ENCODE data around the gene ARHGAP36. TPM values are rescaled to one million over a fixed set of nuclear protein-coding genes. Genes with fewer than 3 reads are reported as not detected.

The ARHGAP36 gene
- total RNA-seq, 1 donor from 2014 or later, result not detected

- no peak for DNase-seq (ENCODE audit: low read depth in 2 of 2)
Observed at GRCh38 chrX:131072871-131073571, 14.9 kb downstream of the ARHGAP36 start.

DNA sequence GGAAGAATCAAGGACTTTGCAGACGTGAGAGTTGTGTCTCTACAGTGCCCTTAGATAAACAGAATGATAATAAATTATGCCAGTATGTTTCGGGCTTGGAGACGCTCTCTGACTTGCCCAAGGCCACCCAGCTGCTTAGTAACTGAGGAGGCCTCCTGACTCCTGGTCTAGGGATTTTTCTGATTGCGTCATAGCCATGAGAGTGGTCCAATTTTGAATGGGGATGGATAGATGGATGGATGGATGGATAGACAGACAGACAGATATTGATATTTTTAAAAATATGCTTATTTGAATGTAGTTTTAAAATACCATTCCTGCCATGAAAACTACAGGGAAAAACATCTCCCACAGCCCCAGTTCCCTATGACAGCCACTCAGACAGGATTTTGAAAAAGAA lies 15.5 kb downstream of the ARHGAP36 start:
- no peak for DNase-seq (ENCODE audit: low read depth in 2 of 2)

DNA sequence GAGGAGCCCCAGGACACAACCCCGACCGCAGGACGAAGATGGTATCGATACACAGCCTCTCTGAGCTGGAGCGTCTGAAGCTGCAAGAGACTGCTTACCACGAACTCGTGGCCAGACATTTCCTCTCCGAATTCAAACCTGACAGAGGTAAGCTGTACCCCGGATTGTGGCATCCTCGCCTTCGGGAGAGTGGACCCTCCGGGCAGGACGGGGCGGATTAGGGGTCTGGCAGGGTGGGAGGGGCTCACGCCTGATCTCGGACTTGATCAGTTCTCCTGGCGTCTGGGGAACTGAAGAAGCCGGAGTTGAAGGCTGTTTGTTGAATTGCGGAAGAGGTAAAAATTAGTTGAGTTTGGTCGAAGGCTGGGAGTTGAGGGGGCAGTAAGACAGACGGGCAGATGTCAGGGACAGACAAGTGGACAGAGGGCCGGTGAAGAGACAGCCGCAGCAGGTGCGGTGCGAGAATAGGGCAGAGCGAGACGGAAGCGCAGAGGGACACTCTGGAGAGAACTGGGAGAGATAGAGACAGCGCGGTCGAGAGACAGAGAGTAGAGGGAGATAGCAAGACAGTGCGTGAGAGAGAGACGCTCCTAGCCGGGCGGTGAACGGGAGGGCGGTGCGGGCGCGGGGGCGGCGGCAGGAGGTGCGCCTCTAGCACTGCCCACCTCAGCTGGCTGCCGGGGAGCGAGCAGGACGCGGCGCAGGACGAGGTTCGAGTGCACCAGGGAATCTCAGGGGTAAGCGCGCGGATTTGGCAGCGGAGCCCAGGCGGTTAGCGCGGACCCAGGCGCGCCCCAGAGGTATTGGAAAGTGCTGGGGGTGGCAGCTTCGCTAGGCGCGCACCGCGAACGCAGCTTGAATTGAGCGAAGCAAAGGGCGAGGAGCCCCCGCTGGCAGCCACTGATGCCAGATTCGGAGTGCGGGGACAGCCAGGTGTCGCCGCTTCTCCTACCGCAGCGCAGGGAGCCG lies 23.9 kb downstream of the ARHGAP36 start:
- no peak for DNase-seq (ENCODE audit: low read depth in 2 of 2)

DNA sequence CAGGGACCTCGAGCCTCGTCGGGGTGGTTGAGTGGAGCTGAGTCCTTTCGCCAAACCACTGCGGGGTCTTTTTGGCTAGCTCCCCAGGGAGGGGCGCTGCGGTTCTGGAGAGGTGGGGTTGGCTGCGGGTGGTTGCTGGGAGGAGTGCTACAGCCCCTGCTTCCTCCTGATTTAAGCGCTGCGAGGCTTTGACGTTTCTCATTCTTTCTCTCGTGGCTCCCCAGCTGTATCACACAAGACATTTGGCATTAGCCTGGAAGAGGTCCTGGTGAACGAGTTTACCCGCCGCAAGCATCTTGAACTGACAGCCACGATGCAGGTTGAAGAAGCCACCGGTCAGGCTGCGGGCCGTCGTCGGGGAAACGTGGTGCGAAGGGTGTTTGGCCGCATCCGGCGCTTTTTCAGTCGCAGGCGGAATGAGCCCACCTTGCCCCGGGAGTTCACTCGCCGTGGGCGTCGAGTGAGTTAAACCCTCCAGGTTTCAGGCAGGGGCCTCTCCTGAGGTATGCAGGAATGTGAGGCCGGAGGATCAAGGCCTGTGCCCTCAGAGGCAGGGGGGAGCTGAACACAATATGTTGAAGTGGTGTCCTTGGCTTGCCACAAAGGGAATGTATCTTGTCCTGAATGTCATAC lies 25.5 kb downstream of the ARHGAP36 start:
- no peak for DNase-seq (ENCODE audit: low read depth in 2 of 2)

DNA sequence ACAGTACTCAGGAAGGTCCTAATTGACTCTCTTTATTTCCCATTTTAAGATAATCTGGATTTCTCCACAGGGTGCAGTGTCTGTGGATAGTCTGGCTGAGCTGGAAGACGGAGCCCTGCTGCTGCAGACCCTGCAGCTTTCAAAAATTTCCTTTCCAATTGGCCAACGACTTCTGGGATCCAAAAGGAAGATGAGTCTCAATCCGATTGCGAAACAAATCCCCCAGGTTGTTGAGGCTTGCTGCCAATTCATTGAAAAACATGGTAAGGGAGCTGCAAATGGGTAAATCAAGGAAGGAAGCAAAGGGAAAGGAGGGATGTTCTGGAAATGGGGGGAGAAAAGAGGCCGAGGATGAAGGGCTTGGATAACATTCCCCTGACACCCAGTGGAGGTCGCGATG lies 26.0 kb downstream of the ARHGAP36 start:
- DNase-seq (ENCODE audit: low read depth in 2 of 2), result no peak

- DNase-seq (ENCODE audit: low read depth in 2 of 2), result no peak
Observed at GRCh38 chrX:131136776-131137175, 78.6 kb downstream of the ARHGAP36 start.

- no peak for DNase-seq (ENCODE audit: low read depth in 2 of 2)
Observed at GRCh38 chrX:131139072-131139471, 80.9 kb downstream of the ARHGAP36 start.

Other genes starting within 250 kb of the ARHGAP36 start
- 6.3 and 8.3 TPM in 2 replicates for gene ENOX2, start 155.1 kb upstream of the ARHGAP36 start, total RNA-seq
- gene IGSF1, start 231.0 kb downstream of the ARHGAP36 start, total RNA-seq, result 0.87 TPM in 1 of 2 replicates, not detected in the other

Measured in lung microvascular endothelial cell (primary cell).